HS-27A (cell line): ENCODE results near the gene EFCC1.
A peak's percentile ranks its signal among the peaks of the same experiment; 100 is the strongest.

Experiments
- DNase-seq: peaks from one replicate; pipeline ENCODE4 v3.0.0-alpha.2; 2012; ENCODE audit warnings: low read depth, missing footprints

EFCC1 gene

DNA sequence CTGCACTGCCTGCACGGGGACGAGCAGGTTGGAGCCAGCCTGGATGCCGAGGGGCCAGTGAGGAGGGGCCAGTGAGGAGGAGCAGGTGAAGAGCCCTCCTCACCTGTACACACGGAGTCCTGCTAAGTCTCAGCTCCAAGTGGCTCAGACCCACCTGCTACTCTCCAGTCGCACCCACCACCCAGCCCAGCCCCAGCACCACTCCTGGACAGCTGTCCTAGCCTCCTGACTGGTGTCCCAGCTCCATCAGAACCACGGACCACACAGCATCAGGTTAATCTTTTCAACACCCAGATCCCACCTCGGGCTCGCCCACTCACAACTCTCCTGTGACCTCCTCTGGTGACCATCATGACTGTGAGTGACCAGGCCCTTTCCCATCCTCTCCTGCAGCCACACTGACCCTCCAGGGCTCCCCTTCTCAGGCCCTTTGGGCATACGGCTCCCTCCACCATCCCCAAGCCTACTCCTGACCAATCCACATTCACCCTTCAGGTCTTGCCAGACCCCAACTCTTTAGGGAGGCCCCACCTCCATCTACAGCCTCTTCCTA is 13.8 kb downstream of the EFCC1 start:
- no peak for DNase-seq

DNA sequence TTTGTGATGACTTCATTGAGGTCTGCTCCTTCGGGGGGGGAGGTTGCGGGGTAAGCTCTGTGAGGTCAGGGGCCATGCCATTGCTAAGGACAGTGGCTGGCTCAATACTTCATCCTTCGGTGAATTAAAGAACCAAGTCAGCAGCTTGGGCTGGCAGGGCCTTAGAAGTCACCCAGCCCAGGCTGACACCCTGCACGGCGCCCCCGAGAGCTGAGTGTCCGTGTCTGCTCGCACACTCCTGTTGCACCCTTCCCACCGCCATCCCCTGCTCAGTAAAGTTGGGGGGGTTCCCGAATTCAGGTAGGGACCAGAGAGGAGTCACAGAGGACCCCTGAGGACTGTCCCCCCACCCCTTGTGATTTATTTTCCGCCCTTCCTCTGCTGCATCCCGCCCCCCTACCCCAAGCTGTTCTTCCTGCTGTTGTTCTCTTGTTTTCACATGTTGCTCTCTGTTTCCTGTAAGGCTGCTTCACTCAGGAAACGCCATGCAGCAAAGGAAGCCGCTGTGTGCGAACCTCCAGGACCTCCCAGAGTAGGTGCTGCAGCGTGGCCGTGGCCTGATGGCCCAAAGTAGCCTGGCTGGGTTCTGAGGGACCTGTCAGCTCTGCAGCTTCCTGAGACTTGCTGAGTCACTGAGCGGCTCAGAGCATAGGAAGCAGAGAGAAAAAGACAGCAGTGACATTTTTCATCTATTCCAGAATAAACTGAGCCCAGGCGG is 14.4 kb downstream of the EFCC1 start:
- DNase-seq: no peak

DNA sequence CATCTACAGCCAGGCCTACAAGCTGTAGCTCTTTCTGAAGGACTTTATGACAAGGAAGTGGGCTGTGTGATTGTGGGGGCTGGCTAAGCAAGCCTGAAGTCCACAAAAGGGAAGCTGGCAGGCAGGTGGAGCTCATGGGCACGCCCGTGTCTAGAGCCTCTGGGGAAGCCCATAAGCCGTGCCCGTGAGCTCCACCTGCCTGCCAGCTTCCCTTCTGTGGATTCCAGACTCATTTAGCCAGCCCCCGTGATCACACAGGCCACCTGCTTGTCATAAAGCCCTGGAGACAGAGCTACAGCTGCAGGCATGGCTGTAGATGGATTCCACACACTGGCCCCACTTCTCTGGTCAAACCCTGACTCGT is 15.2 kb downstream of the EFCC1 start:
- DNase-seq: no peak

DNA sequence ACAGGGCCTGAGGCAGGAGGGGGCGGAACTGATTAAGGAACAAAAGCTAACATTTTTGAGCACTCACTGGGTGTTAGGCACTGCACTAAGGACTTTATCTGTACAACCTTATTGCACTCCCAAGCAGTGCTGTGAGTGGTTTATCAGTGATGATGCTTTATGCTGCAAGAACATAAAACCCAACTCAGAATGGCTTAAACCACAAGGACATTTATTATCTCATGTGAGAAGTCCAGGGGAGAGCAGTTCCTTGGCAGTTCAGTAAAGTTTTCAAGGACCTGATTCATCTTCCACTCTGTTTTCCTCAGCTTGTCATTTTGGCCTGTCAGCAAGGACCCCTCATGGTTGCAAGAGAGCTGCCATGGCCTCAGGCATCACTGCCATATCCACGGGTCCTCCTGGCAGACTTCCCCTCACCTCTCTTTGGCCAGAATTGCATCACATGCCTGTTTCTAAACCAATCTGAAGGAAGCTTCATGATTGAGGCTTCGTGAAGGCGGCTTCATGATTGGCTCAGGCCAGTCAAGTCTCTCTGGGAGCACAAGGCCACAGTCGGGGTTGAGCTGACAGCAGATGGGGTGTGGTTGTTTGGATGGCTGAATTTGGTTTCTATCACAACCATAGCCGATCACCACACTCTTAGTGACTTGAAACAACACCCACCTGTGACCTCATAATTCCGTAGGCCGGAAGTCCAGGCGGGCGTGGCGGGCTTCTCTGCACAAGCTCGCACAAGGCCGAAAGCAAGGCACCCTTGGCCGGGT is 15.8 kb downstream of the EFCC1 start:
- DNase-seq: no peak

DNA sequence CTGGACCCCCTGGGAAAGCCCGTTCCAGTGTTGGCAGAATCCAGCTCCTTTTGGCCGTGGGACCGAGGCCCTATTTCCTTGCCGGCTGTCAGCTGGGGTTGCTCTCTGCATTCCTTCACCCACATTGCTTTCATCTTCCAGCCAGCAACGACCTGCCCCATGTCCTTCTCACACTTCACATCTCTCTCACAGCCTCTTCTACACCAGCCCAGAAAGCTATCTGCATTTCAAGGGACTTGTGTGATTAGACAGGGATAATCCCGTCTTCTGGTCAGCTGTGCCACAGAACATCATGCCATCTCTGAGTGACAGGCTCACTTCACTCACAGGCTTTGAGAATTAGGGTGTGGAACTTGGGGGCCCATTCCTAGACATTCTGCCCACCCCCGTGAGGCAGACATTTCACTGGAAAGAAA is 16.4 kb downstream of the EFCC1 start:
- DNase-seq: no peak

DNA sequence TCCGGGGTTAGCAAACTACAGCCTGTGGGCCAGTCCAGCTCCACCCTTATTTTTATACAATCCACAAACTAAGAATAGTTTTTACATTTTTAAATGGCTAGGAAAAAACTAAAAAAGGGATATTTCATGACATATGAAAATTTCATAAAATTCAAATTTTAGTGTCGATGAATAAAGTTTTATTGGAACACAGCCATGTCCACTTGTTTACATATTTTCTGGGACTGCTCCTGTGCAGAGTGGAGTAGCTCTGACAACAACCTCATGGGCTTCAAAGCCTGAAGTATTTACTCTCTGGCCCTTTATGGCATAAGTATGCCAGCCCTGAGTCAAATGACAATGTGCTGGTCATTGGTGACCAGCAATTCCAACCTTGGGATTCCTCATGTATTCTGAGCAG is 17.2 kb downstream of the EFCC1 start:
- no peak for DNase-seq

DNA sequence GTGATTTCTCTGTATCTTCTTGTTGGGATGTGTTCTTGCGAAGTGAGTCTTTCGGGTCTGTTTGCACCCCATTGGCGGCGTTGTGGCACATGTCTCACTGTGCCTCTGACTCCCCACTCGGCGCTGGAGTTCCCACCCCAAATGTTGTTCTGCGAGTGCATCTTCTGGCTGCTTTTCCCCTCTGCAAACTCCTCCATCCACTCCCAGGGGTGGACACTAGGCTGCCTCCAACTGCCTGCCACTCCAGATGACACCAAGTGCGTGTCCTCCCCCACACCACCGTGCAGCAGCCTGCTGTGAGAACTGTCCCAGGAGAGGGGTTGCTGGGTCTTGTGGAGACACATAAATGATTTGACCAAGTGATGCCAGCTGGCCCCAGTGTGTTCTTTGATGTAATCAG is 17.6 kb downstream of the EFCC1 start:
- no peak for DNase-seq

DNA sequence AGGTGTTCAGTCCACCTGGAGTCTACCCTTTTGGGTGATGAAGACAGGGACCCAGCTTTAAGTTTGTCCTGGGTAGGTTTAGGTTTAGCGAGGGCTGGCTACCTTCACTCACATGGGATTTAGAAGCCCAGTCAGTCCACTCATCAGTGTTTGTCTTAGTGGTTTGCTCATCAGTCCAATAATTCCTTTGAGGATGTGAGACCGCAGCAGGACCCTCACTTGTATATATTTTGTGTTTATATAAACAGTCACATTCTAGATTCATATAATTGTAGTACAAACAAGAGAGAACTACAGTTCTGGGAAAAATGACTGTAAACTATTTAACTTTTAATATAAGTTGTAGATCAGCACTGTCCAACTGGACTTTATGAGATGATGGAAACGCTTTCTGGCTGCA is 18.2 kb downstream of the EFCC1 start:
- DNase-seq: no peak

DNA sequence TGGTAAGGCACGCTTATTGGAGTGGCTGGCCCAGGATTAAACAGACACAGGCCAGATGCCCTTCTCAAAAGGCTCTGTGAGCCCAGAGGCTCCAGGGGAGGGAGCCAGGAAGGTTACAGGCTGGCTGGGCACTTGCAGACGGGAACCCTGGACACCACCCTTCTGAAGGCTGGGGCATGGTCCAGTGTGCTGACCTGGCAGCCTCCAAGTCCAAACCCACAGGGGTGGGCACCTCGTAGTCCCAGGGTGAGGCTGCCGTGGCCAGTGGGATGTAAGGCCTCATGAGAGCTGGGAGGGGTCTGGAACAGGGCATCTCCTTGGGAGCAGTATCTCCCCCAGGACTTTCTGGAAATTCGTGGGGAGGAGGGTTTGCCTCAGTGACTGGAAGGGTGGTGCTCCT is 19.6 kb downstream of the EFCC1 start:
- no peak for DNase-seq

DNA sequence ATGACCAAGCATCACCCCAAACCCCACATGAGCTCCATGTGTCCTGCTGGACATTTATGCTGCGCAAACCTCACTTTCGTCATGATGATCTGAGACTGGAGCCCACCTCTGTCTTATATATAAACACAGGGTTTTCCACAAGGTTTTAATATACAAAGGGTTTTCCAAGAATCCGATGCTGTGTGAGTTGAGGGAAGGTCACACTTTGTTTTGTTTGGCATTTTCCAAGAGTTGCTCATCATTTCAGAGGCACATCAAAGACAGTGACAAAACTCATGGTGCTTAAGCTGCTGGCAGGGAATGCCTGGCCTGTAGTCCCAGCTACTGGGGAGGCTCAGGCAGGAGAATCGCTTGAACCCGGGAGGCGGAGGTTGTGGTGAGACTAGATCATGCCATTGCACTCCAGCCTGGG is 20.0 kb downstream of the EFCC1 start:
- no peak for DNase-seq

DNA sequence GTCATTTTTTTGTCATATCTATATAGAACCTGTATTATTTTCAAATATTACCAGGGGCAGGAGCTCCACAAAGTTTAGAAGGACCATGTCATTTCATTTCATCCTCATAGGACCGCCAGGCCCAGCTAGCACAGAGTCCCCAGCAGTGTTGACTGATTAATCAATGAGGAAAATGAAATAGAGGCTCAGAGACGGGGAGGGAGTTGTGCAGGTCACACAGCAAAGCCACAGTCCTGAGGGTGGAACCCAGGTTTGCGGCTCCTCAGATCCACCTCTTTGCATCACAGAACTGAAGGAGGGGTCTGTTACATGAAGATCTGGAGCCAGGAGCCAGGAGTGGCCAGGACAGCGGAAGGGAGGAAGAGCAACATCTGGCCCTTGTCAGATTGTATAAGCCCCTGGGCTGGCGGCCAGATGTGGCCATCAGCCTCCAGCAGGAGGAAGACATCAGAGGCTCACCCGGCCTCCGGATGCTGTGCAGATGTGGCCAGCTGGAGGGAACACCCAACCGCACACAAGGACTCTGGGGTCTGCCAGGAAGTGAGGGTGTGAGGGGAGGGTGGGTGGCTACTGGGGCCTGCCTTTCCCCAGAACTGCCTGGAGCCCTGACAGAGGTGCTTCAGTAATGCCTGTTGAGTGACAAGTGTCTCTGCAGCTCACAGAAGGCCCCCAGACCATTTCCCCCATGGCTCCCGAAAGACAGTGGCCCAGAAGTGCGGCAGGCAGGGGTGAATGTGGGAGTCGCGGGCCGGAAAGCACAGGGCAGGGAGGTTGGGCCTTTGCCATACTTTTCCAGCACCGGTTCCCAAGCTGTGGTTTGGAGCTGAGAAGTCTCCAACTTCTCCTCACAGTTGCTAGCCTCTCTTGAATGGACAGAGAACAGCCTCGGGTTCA is 21.3 kb downstream of the EFCC1 start:
- DNase-seq: no peak

DNA sequence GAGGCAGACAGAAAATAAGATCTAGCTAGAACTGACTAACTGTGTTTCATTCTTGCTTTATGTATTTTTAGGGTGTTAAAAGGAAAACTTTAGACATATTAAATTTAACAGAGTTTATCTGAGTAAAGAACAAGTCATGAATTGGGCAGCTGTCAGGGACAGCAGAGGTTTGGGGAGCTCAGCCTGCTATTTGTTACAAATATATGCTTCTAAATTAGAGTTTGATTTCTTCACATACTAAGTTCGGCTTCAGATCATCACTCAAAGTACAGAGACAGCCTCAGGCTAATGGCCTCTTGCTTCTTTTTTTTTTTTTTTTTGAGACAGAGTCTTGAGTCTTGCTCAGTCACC is 21.9 kb downstream of the EFCC1 start:
- no peak for DNase-seq

DNA sequence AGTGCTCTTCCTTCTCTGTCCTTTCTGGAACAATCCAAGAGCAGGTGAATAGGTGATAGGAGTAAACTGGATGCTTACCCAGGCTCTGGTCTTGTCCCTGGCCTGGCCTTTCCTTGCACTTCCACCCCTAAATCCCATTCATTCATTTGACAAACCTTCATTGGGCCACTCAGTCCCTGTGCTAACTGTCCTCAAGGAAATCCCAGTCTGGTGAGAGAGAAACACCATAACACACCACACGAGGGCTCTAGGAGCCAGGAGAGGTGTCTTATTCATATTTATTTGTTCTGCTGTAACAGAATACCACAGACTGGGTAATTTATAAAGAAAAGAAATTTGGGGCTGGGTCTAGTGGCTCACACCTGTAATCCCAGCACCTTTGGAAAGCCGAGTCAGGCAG is 22.8 kb downstream of the EFCC1 start:
- DNase-seq: no peak

DNA sequence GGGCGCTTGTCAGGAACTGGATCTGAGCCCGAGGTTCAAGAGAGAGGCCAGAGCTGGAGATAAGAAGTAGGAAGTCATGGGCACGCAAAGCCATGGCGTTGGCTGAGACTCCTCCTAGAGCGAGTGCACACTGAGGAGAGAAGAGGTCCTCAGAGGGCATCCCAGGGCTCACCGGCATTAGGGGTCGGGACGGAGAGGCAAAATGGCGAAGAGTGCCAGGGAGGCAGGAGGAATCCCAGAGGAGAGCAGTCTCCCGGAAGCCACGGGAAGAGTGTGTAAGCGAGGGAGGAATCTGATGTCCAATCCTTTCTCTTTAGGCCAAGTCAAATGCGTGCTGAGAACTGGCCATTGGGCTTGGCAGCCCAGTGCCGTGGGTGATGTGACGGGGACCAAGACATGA is 24.0 kb downstream of the EFCC1 start:
- DNase-seq: no peak

DNA sequence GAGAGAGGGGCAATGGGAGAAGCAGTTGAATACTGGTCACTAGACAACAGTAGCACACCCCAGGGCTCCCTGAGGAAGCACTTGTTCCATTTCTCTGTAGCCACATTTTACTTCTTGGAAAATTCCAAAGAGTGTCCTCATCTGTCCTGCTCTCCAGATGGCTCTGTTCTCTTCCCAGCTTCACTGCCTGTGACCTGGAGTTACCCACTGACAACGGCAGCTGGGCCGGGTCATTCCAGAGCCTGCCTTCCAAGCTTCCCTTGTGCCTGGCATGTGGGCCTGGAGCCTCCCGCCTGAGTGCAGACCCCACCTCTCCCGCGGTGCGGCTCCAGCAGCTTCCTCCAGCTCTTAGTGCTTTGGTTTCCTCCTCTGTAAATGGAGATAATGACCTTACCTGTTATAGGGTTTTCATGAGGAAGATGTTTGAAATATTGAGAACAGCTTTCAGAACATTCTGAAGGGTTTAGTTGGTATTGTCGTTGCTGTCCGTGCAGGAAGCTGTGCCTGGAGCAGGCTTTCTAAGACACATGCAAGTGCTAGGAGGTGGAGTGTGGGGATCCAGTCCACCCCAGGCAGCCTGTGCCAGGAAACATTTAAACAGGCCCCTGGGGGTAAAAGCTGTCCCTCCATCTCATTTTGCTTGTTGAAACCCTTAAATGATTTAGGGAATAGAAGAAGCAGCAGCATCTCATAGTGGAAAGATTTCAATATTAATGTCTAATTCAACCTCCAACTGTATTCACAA is 24.8 kb downstream of the EFCC1 start:
- DNase-seq: no peak

DNA sequence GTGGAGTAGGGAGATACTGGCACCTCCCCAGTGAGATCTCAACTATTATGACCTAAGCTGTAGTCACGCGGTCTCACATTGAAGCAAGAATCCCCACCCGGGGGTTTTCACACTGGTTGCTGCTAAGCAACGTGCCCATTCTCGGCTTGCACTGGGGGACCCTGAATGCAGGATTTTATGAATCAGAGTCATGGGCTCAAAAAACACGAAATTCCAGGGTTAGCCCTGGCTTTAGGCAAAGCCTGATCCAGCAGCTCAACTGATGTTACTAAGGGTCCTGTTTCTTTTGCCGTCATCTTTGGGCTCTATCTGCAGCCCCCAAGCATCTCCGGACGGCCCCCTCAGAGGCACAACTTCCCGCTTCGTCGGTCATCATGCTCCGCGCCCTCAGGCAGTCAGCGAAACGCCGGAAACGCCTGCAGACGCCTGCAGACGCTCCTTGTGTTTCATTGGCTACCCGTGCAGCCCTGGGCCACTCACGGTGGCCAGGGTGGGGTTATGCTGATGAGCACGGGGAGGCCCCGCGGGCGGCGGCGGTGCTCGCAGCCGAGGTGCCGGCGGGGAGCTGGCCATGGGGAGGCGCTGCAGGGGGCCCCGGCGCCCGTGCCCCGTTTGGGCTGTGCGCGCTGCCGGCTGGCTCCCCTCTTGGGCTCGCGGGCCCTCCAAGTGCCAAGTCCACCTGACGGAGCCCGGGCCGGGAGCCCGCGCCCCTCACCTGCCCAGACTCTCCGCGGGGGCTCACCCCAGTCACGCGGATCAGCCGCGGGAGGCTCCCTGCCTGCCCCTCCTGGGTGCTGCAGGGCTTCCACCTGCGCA is 25.8 kb downstream of the EFCC1 start:
- DNase-seq: peak; percentile 23

DNA sequence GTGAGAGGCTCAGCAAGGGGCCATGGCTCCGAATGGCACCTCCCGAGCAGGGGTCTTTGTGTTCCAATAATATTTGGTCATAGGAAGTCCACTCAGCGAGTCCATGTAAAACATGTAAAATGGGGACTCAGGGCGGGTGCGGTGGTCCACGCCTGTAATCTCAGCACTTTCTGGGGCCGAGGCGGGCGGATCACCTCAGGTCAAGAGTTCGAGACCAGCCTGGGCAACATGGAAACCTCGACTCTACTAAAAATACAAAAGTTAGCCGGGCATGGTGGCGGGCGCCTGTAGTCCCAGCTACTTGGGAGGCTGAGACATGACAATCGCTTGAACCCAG is 26.4 kb downstream of the EFCC1 start:
- no peak for DNase-seq

DNA sequence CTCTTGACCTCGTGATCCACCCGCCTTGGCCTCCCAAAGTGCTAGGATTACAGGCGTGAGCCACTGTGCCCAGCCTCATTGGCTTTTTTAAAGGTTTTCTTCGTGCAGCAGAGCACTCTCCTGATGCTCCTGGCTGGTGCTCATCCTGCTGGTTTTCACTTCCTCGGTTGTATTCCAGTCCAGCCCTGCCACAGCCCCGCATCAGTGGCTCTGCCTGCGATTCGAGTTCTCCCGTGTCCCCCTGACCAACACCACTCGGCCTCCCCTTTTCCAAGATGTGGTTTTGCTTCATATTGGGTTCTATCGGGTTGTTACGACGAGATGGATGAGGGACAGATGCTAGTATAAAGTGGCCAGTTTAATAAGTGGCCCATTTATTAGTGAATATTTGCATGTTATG is 27.8 kb downstream of the EFCC1 start:
- no peak for DNase-seq

DNA sequence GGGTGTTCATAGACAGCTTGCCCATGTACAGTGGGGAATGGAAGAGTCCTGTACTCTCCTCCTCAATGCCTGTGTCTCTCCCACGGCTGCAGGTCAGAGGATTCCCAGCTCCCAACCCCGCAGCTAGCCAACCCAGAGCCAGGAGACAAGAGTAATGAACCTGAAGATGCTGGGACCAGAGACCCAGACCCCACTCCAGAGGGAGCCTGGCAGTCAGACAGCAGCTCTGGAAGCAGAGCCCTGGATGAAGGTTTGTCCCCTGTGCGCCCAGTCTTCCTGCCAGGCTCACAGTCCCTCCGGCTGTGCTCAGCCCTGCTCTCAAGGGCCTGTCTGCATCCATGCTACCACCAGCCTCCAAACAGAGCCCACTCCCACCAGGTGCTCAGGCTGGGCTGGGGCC is 29.5 kb downstream of the EFCC1 start:
- no peak for DNase-seq

DNA sequence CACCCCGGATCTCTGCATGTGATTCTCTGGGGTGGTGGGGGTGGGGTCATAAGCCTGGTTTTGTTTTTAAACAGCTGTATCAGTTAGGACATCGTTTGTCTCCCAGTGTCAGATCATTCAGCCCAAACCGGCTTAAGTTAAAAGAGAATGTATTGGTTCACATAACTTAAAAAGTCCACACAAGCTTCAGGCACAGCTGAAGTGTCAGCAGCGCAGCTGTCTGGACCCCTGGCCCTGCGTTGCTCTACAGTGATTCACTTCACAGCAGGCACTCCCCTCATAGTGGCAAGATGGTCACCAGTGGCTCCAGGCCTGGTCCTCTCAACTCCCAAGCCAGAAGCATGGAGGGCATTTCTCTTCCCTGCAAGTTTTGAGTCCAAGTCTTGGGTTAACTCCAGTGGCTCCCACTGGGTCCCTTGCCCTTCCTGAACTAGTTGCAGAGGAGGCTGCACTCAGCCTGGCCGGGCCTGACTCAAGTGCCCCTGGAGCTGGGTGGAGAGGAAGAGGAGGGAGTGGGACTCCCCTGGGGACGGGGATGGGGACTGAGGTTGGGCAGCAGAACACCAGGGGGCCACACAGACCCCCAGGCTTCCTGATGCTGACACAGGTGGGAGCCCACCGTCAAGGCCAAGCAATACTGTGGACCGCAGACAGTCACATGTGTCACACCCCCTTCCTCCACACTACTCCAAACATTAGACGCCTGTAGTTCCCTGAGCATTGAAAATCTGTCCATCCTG is 30.5 kb downstream of the EFCC1 start:
- DNase-seq: no peak

DNA sequence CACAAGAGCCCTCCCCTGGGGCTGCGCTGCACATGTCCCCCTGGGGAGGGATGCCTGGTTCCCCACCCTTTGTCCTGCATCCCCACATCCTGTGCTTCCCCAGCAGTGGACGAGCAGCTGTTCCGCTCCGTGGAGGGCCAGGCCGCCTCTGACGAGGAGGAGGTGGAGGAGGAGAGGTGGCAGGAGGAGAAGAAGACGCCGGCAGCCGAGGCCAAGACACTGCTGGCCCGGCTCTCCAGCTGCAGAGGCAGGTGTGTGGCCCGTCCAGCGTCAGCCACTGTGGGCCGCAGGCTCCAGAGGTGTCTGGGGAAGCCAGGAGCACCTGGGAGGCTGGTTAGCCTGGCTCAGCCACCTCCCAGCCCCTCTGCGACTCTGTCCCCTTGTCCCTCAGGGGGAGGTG is 31.6 kb downstream of the EFCC1 start:
- no peak for DNase-seq
